Measurements from ENCODE around the gene GDPD5. TPM values are rescaled to one million over a fixed set of nuclear protein-coding genes. Genes with fewer than 3 reads are reported as not detected.

GDPD5 gene
- total and polyA plus RNA-seq, 9 of the 15 experiments (the other 6 are each of a cell fraction or from before 2014, with no cell fraction given): 0.32 to 27.3 (median 8.0) TPM

DNA sequence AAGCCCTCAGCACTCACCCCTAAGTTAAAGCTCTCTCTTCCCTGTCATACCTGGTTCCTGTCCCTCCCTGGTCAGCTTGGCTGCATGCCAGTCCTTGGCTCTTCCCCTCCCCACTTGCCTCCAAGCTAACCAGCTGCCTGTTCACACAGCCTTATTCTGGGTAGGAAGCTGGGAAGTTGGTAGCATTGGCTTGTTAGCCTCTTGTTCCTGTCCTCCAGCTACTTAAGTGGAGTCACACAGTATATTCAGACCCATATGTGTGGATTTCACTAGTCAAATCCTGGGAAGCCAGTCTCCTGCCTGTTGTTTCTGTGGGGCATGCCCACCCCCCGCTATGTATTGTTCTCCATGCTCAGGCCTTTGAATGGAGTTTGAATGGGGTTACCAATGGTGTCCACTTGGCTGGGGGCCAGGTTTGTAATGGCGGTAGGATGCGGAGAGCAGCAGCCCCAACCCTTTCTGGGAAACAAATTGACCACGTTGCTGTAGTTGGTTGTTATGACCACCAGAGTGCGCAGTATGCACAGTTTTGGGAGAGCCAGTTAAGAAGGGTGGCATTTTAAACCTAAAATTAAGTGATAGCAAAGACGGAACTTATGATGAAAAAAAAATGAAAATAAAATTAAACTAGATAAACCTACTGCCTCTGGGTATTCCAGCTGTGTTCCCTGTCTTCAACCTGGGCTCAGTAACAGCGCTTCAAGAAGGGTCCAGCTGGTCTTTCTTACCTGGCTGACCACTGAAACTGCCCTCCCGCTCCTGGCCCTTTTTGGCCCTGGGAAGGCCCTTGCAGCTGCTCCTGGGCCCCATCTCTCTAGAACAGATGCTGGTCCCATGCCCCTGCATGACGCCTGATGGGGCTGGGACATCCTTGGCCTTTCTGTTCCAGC is 137.1 kb downstream of the GDPD5 start (continued):
- TF ChIP-seq, protein P1, sequence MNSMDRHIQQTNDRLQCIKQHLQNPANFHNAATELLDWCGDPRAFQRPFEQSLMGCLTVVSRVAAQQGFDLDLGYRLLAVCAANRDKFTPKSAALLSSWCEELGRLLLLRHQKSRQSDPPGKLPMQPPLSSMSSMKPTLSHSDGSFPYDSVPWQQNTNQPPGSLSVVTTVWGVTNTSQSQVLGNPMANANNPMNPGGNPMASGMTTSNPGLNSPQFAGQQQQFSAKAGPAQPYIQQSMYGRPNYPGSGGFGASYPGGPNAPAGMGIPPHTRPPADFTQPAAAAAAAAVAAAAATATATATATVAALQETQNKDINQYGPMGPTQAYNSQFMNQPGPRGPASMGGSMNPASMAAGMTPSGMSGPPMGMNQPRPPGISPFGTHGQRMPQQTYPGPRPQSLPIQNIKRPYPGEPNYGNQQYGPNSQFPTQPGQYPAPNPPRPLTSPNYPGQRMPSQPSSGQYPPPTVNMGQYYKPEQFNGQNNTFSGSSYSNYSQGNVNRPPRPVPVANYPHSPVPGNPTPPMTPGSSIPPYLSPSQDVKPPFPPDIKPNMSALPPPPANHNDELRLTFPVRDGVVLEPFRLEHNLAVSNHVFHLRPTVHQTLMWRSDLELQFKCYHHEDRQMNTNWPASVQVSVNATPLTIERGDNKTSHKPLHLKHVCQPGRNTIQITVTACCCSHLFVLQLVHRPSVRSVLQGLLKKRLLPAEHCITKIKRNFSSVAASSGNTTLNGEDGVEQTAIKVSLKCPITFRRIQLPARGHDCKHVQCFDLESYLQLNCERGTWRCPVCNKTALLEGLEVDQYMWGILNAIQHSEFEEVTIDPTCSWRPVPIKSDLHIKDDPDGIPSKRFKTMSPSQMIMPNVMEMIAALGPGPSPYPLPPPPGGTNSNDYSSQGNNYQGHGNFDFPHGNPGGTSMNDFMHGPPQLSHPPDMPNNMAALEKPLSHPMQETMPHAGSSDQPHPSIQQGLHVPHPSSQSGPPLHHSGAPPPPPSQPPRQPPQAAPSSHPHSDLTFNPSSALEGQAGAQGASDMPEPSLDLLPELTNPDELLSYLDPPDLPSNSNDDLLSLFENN (IDR thresholded peaks at IDR 0.05; ENCODE audit: low read depth in 2 of 2, low read length in 2 of 2): no peak
- peak; percentile 69 for TF ChIP-seq CC2D1A (IDR thresholded peaks at IDR 0.05)
- no peak for TF ChIP-seq RBM34 (IDR thresholded peaks at IDR 0.05; ENCODE audit: borderline replicate concordance, insufficient read depth, low read length)
- peak in 1 of 2 experiments; percentile 77; a peak in 3 of 4 replicates for TF ChIP-seq MAZ (CRISPR knock-in tag; conservative IDR thresholded peaks at IDR 0.05 in 1 of 2, IDR thresholded peaks at IDR 0.05 in 1 of 2)
- TF ChIP-seq, protein P2, sequence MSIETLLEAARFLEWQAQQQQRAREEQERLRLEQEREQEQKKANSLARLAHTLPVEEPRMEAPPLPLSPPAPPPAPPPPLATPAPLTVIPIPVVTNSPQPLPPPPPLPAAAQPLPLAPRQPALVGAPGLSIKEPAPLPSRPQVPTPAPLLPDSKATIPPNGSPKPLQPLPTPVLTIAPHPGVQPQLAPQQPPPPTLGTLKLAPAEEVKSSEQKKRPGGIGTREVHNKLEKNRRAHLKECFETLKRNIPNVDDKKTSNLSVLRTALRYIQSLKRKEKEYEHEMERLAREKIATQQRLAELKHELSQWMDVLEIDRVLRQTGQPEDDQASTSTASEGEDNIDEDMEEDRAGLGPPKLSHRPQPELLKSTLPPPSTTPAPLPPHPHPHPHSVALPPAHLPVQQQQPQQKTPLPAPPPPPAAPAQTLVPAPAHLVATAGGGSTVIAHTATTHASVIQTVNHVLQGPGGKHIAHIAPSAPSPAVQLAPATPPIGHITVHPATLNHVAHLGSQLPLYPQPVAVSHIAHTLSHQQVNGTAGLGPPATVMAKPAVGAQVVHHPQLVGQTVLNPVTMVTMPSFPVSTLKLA (conservative IDR thresholded peaks at IDR 0.05): peak in 1 of 2 experiments; percentile 57; a peak in 1 of 4 replicates
- no peak for TF ChIP-seq TCF7 (IDR thresholded peaks at IDR 0.05; ENCODE audit: borderline replicate concordance)
- TF ChIP-seq ETV6 (IDR thresholded peaks at IDR 0.05; ENCODE audit: borderline replicate concordance in 1 of 2, low read depth in 2 of 2, low read length in 1 of 2): no peak; a peak in 1 of 4 replicates
- TF ChIP-seq ETV6 (CRISPR knock-in tag; IDR thresholded peaks at IDR 0.05; ENCODE audit: borderline replicate concordance): no peak
- TF ChIP-seq MYC (IDR thresholded peaks at IDR 0.05; ENCODE audit: low read depth, low read length): peak; percentile 55
- no peak for TF ChIP-seq MYC (CRISPR knock-in tag; IDR thresholded peaks at IDR 0.05; ENCODE audit: borderline replicate concordance, low read depth)
- TF ChIP-seq, protein P3, sequence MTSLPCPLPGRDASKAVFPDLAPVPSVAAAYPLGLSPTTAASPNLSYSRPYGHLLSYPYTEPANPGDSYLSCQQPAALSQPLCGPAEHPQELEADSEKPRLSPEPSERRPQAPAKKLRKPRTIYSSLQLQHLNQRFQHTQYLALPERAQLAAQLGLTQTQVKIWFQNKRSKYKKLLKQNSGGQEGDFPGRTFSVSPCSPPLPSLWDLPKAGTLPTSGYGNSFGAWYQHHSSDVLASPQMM (CRISPR knock-in tag; IDR thresholded peaks at IDR 0.05): no peak
- peak; percentile 64 for TF ChIP-seq ARID2 (IDR thresholded peaks at IDR 0.05)
- peak; percentile 58 for TF ChIP-seq RFX1 (IDR thresholded peaks at IDR 0.05)
- TF ChIP-seq TEAD4 (IDR thresholded peaks at IDR 0.05; ENCODE audit: low read length): 0 out of 2 replicates have a peak, but pooled peaks have one; percentile 16
- no peak for TF ChIP-seq TEAD4 (CRISPR knock-in tag; IDR thresholded peaks at IDR 0.05; ENCODE audit: borderline replicate concordance)
- TF ChIP-seq, protein P4, sequence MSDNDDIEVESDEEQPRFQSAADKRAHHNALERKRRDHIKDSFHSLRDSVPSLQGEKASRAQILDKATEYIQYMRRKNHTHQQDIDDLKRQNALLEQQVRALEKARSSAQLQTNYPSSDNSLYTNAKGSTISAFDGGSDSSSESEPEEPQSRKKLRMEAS (CRISPR knock-in tag; IDR thresholded peaks at IDR 0.05): peak; percentile 23; the same call in 1 of the 2 replicates
- peak; percentile 44 to 92 (median 84) for TF ChIP-seq YY1 (IDR thresholded peaks at IDR 0.05; ENCODE audit: borderline replicate concordance in 1 of 3, control insufficient read depth in 1 of 3, extremely low read depth in 1 of 3, insufficient read depth in 3 of 3, insufficient read length in 1 of 3, insufficient replicate concordance in 2 of 3, low read depth in 1 of 3, low read length in 2 of 3)
- TF ChIP-seq, protein P5, sequence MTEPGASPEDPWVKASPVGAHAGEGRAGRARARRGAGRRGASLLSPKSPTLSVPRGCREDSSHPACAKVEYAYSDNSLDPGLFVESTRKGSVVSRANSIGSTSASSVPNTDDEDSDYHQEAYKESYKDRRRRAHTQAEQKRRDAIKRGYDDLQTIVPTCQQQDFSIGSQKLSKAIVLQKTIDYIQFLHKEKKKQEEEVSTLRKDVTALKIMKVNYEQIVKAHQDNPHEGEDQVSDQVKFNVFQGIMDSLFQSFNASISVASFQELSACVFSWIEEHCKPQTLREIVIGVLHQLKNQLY (CRISPR knock-in tag; conservative IDR thresholded peaks at IDR 0.05): 0 out of 4 replicates have a peak, but pooled peaks of 1 of the 2 experiments have one; percentile 73
- TF ChIP-seq MAFK (IDR thresholded peaks at IDR 0.05; ENCODE audit: low read length): no peak
